ENCODE results near the gene FNBP1. TPM values are rescaled to one million over a fixed set of nuclear protein-coding genes. Genes with fewer than 3 reads are reported as not detected.

Gene FNBP1
- total and polyA plus RNA-seq, 2 experiments from 2014 or later, result 26.6 to 28.8 TPM

- ATAC-seq, result no peak
- Histone ChIP-seq H3K36me3 (ENCODE audit: insufficient read depth) (no peaks in the 10 kb centered on the region), H3K4me1 (ENCODE audit: insufficient read depth) (no peaks in the 10 kb centered on the region), H2AFZ (no peak overlapping the region), H3K4me3 (no peak overlapping the region), H3K79me2 (replicated peaks; ENCODE audit: insufficient read depth) (no peaks in the 10 kb centered on the region), H4K20me1 (replicated peaks; ENCODE audit: insufficient read depth) (no peaks in the 10 kb centered on the region), H3K4me2 (no peak overlapping the region), H3K27ac (ENCODE audit: low read depth) (no peak overlapping the region), H3F3A (replicated peaks; ENCODE audit: low read depth) (no peaks in the 10 kb centered on the region), H3K9me2 (ENCODE audit: insufficient read depth) (no peaks in the 10 kb centered on the region), H3K27me3 (ENCODE audit: insufficient read depth) (no peaks in the 10 kb centered on the region)
- DNase-seq (ENCODE audit: low spot score), result no peak
- Mint-ChIP-seq H3K4me1 (no peaks in the 10 kb centered on the region), H3K27me3 (ENCODE audit: insufficient read depth, low read depth, poor library complexity) (peaks cover 6% of the 10 kb centered on the region), H3K36me3 (ENCODE audit: low read depth) (peaks cover 28% of the 10 kb centered on the region; the same call in 2 of the 3 replicates), H3K9me3 (no peaks in the 10 kb centered on the region; the same call in 2 of the 3 replicates), H3K27ac (no peak overlapping the region), H3K4me3 (no peak overlapping the region)
- TF ChIP-seq NANOG (IDR thresholded peaks at IDR 0.05; ENCODE audit: borderline replicate concordance) (no peak), REST (IDR thresholded peaks at IDR 0.05; ENCODE audit: unreplicated experiment) (no peak), EZH2 (IDR thresholded peaks at IDR 0.05; ENCODE audit: low read depth, unreplicated experiment) (no peak), POLR2AphosphoS5 (IDR thresholded peaks at IDR 0.05; ENCODE audit: low read depth) (no peak), ETS1 (IDR thresholded peaks at IDR 0.05) (no peak)
Measured at GRCh38 chr9:129863059-129863690, 179.8 kb downstream of the FNBP1 start.

- H3K27me3 Mint-ChIP-seq (ENCODE audit: insufficient read depth, low read depth, poor library complexity), result no peaks in the 10 kb centered on the region
- Histone ChIP-seq H3K36me3 (ENCODE audit: insufficient read depth) (no peaks in the 10 kb centered on the region), H3K9me2 (ENCODE audit: insufficient read depth) (no peaks in the 10 kb centered on the region), H3K4me1 (ENCODE audit: insufficient read depth) (no peaks in the 10 kb centered on the region), H3K4me2 (no peak overlapping the region), H3F3A (replicated peaks; ENCODE audit: low read depth) (no peaks in the 10 kb centered on the region), H3K27me3 (ENCODE audit: insufficient read depth) (no peaks in the 10 kb centered on the region), H3K27ac (ENCODE audit: low read depth) (no peak overlapping the region), H2AFZ (no peak overlapping the region), H4K20me1 (replicated peaks; ENCODE audit: insufficient read depth) (no peaks in the 10 kb centered on the region), H3K4me3 (no peak overlapping the region), H3K79me2 (replicated peaks; ENCODE audit: insufficient read depth) (no peaks in the 10 kb centered on the region)
- no peaks in the 10 kb centered on the region for H3K4me1 Mint-ChIP-seq
- no peak for TF ChIP-seq STAT1 (IDR thresholded peaks at IDR 0.05; ENCODE audit: unreplicated experiment)
- ATAC-seq (no peak), DNase-seq (ENCODE audit: low spot score) (no peak)
- no peak overlapping the region for H3K4me3 Mint-ChIP-seq
- H3K9me3 Mint-ChIP-seq, result no peaks in the 10 kb centered on the region; the same call in 2 of the 3 replicates
- no peak overlapping the region for H3K27ac Mint-ChIP-seq
- peaks cover 28% of the 10 kb centered on the region; the same call in 2 of the 3 replicates for H3K36me3 Mint-ChIP-seq (ENCODE audit: low read depth)
Measured at GRCh38 chr9:129861447-129861827, 181.6 kb downstream of the FNBP1 start.
